ENCODE results near the gene MED13L. TPM values are rescaled to one million over a fixed set of nuclear protein-coding genes. Genes with fewer than 3 reads are reported as not detected.

Gene MED13L
- total and polyA plus RNA-seq, 9 donors, result 47.8 to 198 (median 156) TPM

GRCh38 chr12:116201908-116202307, 75.6 kb downstream of the MED13L start:
- no peak for TF ChIP-seq POLR2A (IDR thresholded peaks at IDR 0.05)

GRCh38 chr12:116201359-116201758, 76.1 kb downstream of the MED13L start:
- no peaks in the 10 kb centered on the region for H3K36me3 ChIP-seq
- H3K9me3 ChIP-seq, result no peaks in the 10 kb centered on the region
- H3K27me3 ChIP-seq, result no peaks in the 10 kb centered on the region
- no peak overlapping the region for H3K4me3 ChIP-seq
- no peak for DNase-seq
- intact Hi-C loops (cut with DNase I), result no loop called here
- H3K4me1 ChIP-seq (ENCODE audit: insufficient read depth), result peaks cover 6% of the 10 kb centered on the region
- no peak overlapping the region for H3K27ac ChIP-seq
- TF ChIP-seq EP300 (IDR thresholded peaks at IDR 0.05), result no peak
- TF ChIP-seq POLR2A (IDR thresholded peaks at IDR 0.05), result no peak
- TF ChIP-seq CTCF (IDR thresholded peaks at IDR 0.05), result no peak
- WGBS, 3 donors, result 83 to 86% (median 85%) methylated on average over 2 of the region's 2 CpGs

More at GRCh38 chr12:116201908-116202307, 75.6 kb downstream of the MED13L start:
- Histone ChIP-seq H3K9me3 (no peaks in the 10 kb centered on the region), H3K27me3 (no peaks in the 10 kb centered on the region), H3K4me1 (ENCODE audit: insufficient read depth) (peaks cover 6% of the 10 kb centered on the region), H3K4me3 (no peak overlapping the region), H3K27ac (no peak overlapping the region), H3K36me3 (no peaks in the 10 kb centered on the region)
- WGBS, 3 donors, result 78 to 96% (median 84%) methylated on average over 1 of the region's 1 CpG
- intact Hi-C loops (cut with DNase I), result no loop called here
- DNase-seq, result no peak

GRCh38 chr12:116200812-116201211, 76.7 kb downstream of the MED13L start:
- peaks cover 6% of the 10 kb centered on the region for H3K4me1 ChIP-seq (ENCODE audit: insufficient read depth)
- TF ChIP-seq CTCF (IDR thresholded peaks at IDR 0.05) (no peak), POLR2A (IDR thresholded peaks at IDR 0.05) (no peak), EP300 (IDR thresholded peaks at IDR 0.05) (no peak)

GRCh38 chr12:116199160-116199706, 78.3 kb downstream of the MED13L start:
- DNase-seq, result no peak
- H3K4me3 ChIP-seq, result no peak overlapping the region
- intact Hi-C loops (cut with DNase I), result no loop called here
- no peaks in the 10 kb centered on the region for H3K9me3 ChIP-seq
- no peaks in the 10 kb centered on the region for H3K27me3 ChIP-seq
- WGBS, 3 donors, result 89 to 93% (median 91%) methylated on average over 1 of the region's 1 CpG
- no peak for TF ChIP-seq EP300 (IDR thresholded peaks at IDR 0.05)
- TF ChIP-seq CTCF (IDR thresholded peaks at IDR 0.05), result no peak
- no peak for TF ChIP-seq POLR2A (IDR thresholded peaks at IDR 0.05)
- no peak overlapping the region for H3K27ac ChIP-seq
- no peaks in the 10 kb centered on the region for H3K36me3 ChIP-seq
- peaks cover 6% of the 10 kb centered on the region for H3K4me1 ChIP-seq (ENCODE audit: insufficient read depth)

More at GRCh38 chr12:116200812-116201211, 76.7 kb downstream of the MED13L start:
- 81 to 96% (median 88%) methylated on average over 1 of the region's 1 CpG for WGBS, 3 donors
- H3K27me3 ChIP-seq, result no peaks in the 10 kb centered on the region
- H3K9me3 ChIP-seq, result no peaks in the 10 kb centered on the region
- H3K36me3 ChIP-seq, result no peaks in the 10 kb centered on the region
- intact Hi-C loops (cut with DNase I), result no loop called here
- no peak for DNase-seq
- no peak overlapping the region for H3K4me3 ChIP-seq
- no peak overlapping the region for H3K27ac ChIP-seq
